SK-N-SH treated with all-trans-retinoic acid at 6 μM for 48 hours (cell line): ENCODE measurements around the gene CHST11.

ENCODE experiments used
- ATAC-seq: fragments of 200-7000 bp; cut with Tn5 transposase; 3 replicates; pipeline ENCODE4 v1.9.1; 2020; ENCODE audit warnings: mild to moderate bottlenecking, moderate library complexity
- ARNTL ChIP-seq: fragments of 450-650 bp; formaldehyde crosslinking; IDR thresholded peaks from 2 replicates; pipeline ENCODE4 v1.5.0; 2020; ENCODE audit warnings: low read depth, mild to moderate bottlenecking, moderate library complexity, borderline replicate concordance
- BACH2 ChIP-seq: fragments of 250-450 bp; sonication (Bioruptor Pico); IDR thresholded peaks from 2 replicates; pipeline ENCODE4 v1.9.0; 2021; ENCODE audit warnings: mild to moderate bottlenecking, borderline replicate concordance
- CSDC2 ChIP-seq: fragments of 250-450 bp; sonication (Bioruptor Pico); IDR thresholded peaks from 2 replicates; pipeline ENCODE4 v1.5.0; 2020; ENCODE audit warnings: mild to moderate bottlenecking, moderate library complexity
- ESRRG ChIP-seq: fragments of 250-450 bp; sonication (Bioruptor Pico); IDR thresholded peaks from 2 replicates; pipeline ENCODE4 v1.6.1; 2021; ENCODE audit warnings: mild to moderate bottlenecking
- GLIS3 ChIP-seq: fragments of 250-450 bp; sonication (Bioruptor Pico); IDR thresholded peaks from 2 replicates; pipeline ENCODE4 v1.5.0; 2020; ENCODE audit warnings: mild to moderate bottlenecking, moderate library complexity
- ISL1 ChIP-seq: fragments of 250-450 bp; sonication (Bioruptor Pico); IDR thresholded peaks from 2 replicates; pipeline ENCODE4 v2.1.2; 2022; ENCODE audit warnings: mild to moderate bottlenecking, moderate library complexity
- OSR1 ChIP-seq: fragments of 250-450 bp; sonication (Bioruptor Pico); IDR thresholded peaks from 2 replicates; pipeline ENCODE4 v1.8.0; 2022; ENCODE audit warnings: moderate library complexity, mild to moderate bottlenecking, inconsistent platforms
- PPARA ChIP-seq: fragments of 250-450 bp; sonication (Bioruptor Pico); IDR thresholded peaks from 2 replicates; pipeline ENCODE4 v1.5.0; 2020; ENCODE audit warnings: mild to moderate bottlenecking, borderline replicate concordance
- RARB ChIP-seq: fragments of 250-450 bp; sonication (Bioruptor Pico); IDR thresholded peaks from 2 replicates; pipeline ENCODE4 v1.8.0; 2021; ENCODE audit warnings: mild to moderate bottlenecking, moderate library complexity
- SNAI2 ChIP-seq: fragments of 250-450 bp; sonication (Bioruptor Pico); IDR thresholded peaks from 2 replicates; pipeline ENCODE4 v1.5.0; 2020; ENCODE audit warnings: mild to moderate bottlenecking, moderate library complexity
- TCF4 ChIP-seq: fragments of 250-450 bp; sonication (Bioruptor Pico); IDR thresholded peaks from 2 replicates; pipeline ENCODE4 v1.8.0; 2021; ENCODE audit warnings: mild to moderate bottlenecking, moderate library complexity, borderline replicate concordance
- TOX ChIP-seq: fragments of 250-450 bp; sonication (Bioruptor Pico); IDR thresholded peaks from 2 replicates; pipeline ENCODE4 v1.8.0; 2021; ENCODE audit warnings: mild to moderate bottlenecking, moderate library complexity, borderline replicate concordance
- ZC3H10 ChIP-seq: fragments of 250-450 bp; sonication (Bioruptor Pico); IDR thresholded peaks from 2 replicates; pipeline ENCODE4 v1.5.1; 2021; ENCODE audit warnings: mild to moderate bottlenecking, moderate library complexity
- ZFP3 ChIP-seq: fragments of 250-450 bp; sonication (Bioruptor Pico); IDR thresholded peaks from 2 replicates; pipeline ENCODE4 v1.5.0; 2020; ENCODE audit warnings: mild to moderate bottlenecking, moderate library complexity
- ZFP30 ChIP-seq: fragments of 450-650 bp; formaldehyde crosslinking; IDR thresholded peaks from 2 replicates; pipeline ENCODE4 v1.5.0; 2022; ENCODE audit warnings: mild to moderate bottlenecking, moderate library complexity
- ZNF565 ChIP-seq: fragments of 450-650 bp; formaldehyde crosslinking; conservative IDR thresholded peaks from 2 replicates; pipeline ENCODE4 v1.5.0; 2020; ENCODE audit warnings: low read depth, mild to moderate bottlenecking, moderate library complexity
- ZNF70 ChIP-seq: fragments of 450-650 bp; formaldehyde crosslinking; IDR thresholded peaks from 2 replicates; pipeline ENCODE4 v1.5.0; 2020; ENCODE audit warnings: mild to moderate bottlenecking, moderate library complexity
- ZNF8 ChIP-seq: fragments of 450-650 bp; formaldehyde crosslinking; IDR thresholded peaks from 2 replicates; pipeline ENCODE4 v1.5.0; 2020; ENCODE audit warnings: mild to moderate bottlenecking, moderate library complexity
- TF ChIP-seq, protein P1 (sequence below): fragments of 250-450 bp; sonication (Bioruptor Pico); IDR thresholded peaks from 2 replicates; pipeline ENCODE4 v1.8.0; 2020; ENCODE audit warnings: mild to moderate bottlenecking, moderate library complexity, borderline replicate concordance
- TF ChIP-seq, protein P2 (sequence below): fragments of 250-450 bp; sonication (Bioruptor Pico); IDR thresholded peaks from 2 replicates; pipeline ENCODE4 v1.5.1; 2021; ENCODE audit warnings: mild to moderate bottlenecking, moderate library complexity
- TF ChIP-seq, protein P3 (sequence below): fragments of 250-450 bp; sonication (Bioruptor Pico); IDR thresholded peaks from 2 replicates; pipeline ENCODE4 v1.5.0; 2020; ENCODE audit warnings: mild to moderate bottlenecking, moderate library complexity

Gene CHST11

DNA sequence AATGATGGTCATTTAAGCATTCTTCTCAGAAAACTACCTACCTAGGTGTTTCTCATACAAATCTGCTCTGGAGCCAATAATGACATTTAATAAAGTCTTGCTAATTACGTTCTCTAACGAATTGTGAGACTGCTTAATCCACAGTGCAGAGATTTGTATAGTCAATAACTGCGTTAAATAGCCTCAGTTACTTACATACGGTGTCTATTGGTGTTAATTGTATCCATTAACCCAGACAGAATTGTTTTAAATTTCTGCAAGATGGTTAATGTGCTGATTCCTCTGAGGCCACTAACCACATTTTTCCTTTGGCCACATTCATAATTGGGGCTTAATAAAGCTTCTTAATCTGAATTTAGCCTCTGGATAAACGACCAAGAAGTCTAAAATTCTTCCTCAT, 329.6 kb downstream of the CHST11 start:
- TF ChIP-seq GLIS3 (CRISPR knock-in tag) (no peak), TOX (CRISPR knock-in tag) (no peak), OSR1 (CRISPR knock-in tag) (no peak), ZNF70 (no peak), ZFP30 (CRISPR knock-in tag) (no peak)
- no peak for ATAC-seq

GRCh38 chr12:104788840-104789271, 332.1 kb downstream of the CHST11 start:
- no peak for TF ChIP-seq ZNF70
- no peak for TF ChIP-seq TCF4
- no peak for TF ChIP-seq ZNF565 (CRISPR knock-in tag)
- no peak for TF ChIP-seq CSDC2 (CRISPR knock-in tag)
- TF ChIP-seq RARB (CRISPR knock-in tag): no peak
- TF ChIP-seq, protein P1, sequence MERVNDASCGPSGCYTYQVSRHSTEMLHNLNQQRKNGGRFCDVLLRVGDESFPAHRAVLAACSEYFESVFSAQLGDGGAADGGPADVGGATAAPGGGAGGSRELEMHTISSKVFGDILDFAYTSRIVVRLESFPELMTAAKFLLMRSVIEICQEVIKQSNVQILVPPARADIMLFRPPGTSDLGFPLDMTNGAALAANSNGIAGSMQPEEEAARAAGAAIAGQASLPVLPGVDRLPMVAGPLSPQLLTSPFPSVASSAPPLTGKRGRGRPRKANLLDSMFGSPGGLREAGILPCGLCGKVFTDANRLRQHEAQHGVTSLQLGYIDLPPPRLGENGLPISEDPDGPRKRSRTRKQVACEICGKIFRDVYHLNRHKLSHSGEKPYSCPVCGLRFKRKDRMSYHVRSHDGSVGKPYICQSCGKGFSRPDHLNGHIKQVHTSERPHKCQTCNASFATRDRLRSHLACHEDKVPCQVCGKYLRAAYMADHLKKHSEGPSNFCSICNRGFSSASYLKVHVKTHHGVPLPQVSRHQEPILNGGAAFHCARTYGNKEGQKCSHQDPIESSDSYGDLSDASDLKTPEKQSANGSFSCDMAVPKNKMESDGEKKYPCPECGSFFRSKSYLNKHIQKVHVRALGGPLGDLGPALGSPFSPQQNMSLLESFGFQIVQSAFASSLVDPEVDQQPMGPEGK: no peak
- TF ChIP-seq ESRRG: no peak
- TF ChIP-seq, protein P2, sequence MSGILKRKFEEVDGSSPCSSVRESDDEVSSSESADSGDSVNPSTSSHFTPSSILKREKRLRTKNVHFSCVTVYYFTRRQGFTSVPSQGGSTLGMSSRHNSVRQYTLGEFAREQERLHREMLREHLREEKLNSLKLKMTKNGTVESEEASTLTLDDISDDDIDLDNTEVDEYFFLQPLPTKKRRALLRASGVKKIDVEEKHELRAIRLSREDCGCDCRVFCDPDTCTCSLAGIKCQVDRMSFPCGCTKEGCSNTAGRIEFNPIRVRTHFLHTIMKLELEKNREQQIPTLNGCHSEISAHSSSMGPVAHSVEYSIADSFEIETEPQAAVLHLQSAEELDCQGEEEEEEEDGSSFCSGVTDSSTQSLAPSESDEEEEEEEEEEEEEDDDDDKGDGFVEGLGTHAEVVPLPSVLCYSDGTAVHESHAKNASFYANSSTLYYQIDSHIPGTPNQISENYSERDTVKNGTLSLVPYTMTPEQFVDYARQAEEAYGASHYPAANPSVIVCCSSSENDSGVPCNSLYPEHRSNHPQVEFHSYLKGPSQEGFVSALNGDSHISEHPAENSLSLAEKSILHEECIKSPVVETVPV (CRISPR knock-in tag): no peak
- TF ChIP-seq PPARA (CRISPR knock-in tag): no peak
- no peak for TF ChIP-seq ISL1 (CRISPR knock-in tag)
- TF ChIP-seq, protein P3, sequence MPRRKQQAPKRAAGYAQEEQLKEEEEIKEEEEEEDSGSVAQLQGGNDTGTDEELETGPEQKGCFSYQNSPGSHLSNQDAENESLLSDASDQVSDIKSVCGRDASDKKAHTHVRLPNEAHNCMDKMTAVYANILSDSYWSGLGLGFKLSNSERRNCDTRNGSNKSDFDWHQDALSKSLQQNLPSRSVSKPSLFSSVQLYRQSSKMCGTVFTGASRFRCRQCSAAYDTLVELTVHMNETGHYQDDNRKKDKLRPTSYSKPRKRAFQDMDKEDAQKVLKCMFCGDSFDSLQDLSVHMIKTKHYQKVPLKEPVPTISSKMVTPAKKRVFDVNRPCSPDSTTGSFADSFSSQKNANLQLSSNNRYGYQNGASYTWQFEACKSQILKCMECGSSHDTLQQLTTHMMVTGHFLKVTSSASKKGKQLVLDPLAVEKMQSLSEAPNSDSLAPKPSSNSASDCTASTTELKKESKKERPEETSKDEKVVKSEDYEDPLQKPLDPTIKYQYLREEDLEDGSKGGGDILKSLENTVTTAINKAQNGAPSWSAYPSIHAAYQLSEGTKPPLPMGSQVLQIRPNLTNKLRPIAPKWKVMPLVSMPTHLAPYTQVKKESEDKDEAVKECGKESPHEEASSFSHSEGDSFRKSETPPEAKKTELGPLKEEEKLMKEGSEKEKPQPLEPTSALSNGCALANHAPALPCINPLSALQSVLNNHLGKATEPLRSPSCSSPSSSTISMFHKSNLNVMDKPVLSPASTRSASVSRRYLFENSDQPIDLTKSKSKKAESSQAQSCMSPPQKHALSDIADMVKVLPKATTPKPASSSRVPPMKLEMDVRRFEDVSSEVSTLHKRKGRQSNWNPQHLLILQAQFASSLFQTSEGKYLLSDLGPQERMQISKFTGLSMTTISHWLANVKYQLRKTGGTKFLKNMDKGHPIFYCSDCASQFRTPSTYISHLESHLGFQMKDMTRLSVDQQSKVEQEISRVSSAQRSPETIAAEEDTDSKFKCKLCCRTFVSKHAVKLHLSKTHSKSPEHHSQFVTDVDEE: no peak
- TF ChIP-seq OSR1 (CRISPR knock-in tag): no peak
- no peak for TF ChIP-seq BACH2
- TF ChIP-seq ZC3H10 (CRISPR knock-in tag): no peak
- TF ChIP-seq ARNTL (CRISPR knock-in tag): no peak
- TF ChIP-seq GLIS3 (CRISPR knock-in tag): no peak
- TF ChIP-seq ZFP3 (CRISPR knock-in tag): no peak
- ATAC-seq: no peak

DNA sequence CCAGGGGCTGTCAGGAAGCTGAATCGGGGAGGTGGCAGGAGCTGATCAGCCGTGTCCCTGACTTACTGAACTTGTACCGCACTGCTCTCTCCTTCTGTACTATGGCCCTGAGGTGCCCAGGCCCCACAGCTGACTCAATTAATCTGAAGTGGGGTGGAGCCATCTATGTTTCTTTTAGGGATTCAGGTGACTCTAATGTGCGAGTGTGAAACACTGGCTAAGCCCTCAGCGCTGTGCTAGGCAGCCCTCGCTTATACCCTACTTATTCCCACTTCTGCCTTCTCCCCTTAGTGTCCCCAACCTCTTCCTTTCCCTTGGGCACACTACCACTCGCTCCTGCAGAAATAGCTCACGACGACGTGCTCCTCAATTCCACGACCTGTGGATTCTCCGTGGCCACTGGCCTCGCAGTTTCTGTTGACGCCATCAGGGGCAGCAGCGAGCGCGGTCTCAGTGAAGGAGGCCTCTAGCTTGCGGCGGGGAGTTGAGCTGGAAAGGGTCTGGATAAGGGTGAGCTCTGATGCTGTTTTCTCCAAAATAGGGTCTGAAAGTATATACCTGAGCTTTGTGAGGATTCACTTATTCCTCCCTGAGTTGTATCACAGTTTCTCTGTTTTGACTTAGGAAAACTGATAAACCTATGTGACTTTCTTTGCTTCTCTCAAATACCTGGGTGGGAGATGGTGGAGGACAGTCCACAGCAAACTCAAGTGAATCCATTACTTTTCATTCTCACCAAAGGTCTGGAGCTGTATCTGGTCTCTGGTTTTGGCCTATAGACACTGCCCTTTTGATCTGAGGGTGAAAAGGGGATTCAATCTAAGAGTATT, 333.8 kb downstream of the CHST11 start:
- no peak for TF ChIP-seq ZC3H10 (CRISPR knock-in tag)
- ATAC-seq: no peak

DNA sequence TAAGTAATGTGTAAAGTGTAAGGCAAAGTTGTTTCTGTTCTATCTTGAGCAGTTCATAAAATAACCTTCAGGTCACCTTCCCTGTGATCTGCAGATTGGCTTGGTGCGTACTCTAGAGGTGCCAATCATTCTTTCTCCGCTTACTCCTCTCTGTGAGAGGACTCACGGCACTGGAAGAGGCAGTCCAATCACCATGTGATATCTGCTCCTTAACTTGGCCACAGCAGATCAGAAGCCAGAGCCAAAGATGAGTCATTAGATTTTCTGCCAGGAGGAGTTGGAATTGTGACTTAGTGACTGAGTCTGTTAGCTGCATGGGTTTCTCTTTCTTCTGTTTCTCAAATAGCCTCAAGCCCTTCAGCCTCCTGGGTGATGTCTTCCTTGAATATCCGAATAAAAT, 335.8 kb downstream of the CHST11 start:
- TF ChIP-seq SNAI2 (CRISPR knock-in tag) (no peak), CSDC2 (CRISPR knock-in tag) (no peak), OSR1 (CRISPR knock-in tag) (no peak), RARB (CRISPR knock-in tag) (no peak), ZFP3 (CRISPR knock-in tag) (no peak)
- peak; percentile 87 for ATAC-seq

DNA sequence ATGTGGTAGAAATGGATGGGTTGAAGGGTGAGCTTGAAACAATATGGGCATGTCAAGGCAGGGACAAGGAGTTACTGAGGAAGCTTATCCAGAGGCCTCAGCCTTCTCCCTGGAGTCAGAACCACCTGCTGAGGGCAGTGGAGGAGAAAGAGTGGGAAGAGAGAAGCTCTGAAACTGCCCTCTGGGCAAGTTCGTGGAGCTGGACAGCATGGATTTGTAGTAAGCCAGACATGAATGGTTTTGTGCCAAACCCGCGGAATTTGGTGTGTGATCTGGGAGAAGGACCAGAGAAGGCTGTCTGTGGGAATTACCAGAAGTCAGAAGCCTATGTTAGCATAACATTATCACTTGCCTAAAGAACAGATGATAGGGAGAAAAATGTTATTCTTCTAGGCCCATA, 336.5 kb downstream of the CHST11 start:
- ATAC-seq: peak; percentile 3; the same call in 2 of the 3 replicates
- TF ChIP-seq, protein P3: no peak
- TF ChIP-seq ZNF565 (CRISPR knock-in tag): no peak
- no peak for TF ChIP-seq TOX (CRISPR knock-in tag)
- no peak for TF ChIP-seq ZC3H10 (CRISPR knock-in tag)
- no peak for TF ChIP-seq BACH2
- TF ChIP-seq ZFP30 (CRISPR knock-in tag): no peak
- no peak for TF ChIP-seq PPARA (CRISPR knock-in tag)
- no peak for TF ChIP-seq OSR1 (CRISPR knock-in tag)
- TF ChIP-seq TCF4: no peak
- no peak for TF ChIP-seq ZNF8 (CRISPR knock-in tag)
- TF ChIP-seq, protein P2 (CRISPR knock-in tag): no peak
- TF ChIP-seq RARB (CRISPR knock-in tag): no peak
- TF ChIP-seq GLIS3 (CRISPR knock-in tag): no peak
